ENCODE measurements around the gene TTYH2. TPM values are rescaled to one million over a fixed set of nuclear protein-coding genes. Genes with fewer than 3 reads are reported as not detected.

Gene TTYH2
- total RNA-seq, 2 donors from 2014 or later, result 18.2 to 26.0 TPM

- Histone ChIP-seq H3K27ac (no peak overlapping the region), H3K36me3 (no peaks in the 10 kb centered on the region), H3K4me1 (peaks cover 0 to 55% of the 10 kb centered on the region in 2 donors), H3K27me3 (no peaks in the 10 kb centered on the region), H3K9me3 (no peaks in the 10 kb centered on the region), H3K4me3 (no peak overlapping the region)
- no peak for TF ChIP-seq CTCF (IDR thresholded peaks at IDR 0.05)
- DNase-seq (ENCODE audit: low spot score), result no peak
Observed at GRCh38 chr17:74245145-74245831, 31.9 kb downstream of the TTYH2 start.

DNA sequence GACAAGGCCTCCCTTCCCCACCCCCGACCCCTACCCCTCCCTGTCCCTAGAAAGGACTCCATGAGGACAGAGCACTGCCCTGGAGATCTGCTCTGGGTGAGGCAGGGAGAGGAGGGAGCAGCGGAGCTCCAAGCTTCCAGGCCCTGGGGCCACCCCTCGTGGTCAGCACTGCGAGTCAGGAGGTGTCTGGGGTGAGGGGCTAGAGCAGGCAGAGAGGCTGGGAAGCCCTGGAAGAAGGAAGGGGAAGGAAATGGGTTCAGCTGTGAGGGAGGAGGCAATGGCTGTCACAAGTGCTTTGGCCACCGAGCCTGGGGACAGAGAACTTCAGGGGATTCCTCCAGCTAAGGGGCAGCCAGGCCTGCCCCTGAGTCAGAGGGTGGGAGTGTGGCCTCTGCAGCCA lies 32.5 kb downstream of the TTYH2 start:
- H3K27me3 ChIP-seq, result no peaks in the 10 kb centered on the region
- no peak overlapping the region for H3K27ac ChIP-seq
- TF ChIP-seq CTCF (IDR thresholded peaks at IDR 0.05), result no peak
- no peaks in the 10 kb centered on the region for H3K36me3 ChIP-seq
- H3K4me3 ChIP-seq, result no peak overlapping the region
- H3K4me1 ChIP-seq, result peaks cover 0 to 49% of the 10 kb centered on the region in 2 donors
- DNase-seq (ENCODE audit: low spot score), result no peak
- H3K9me3 ChIP-seq, result no peaks in the 10 kb centered on the region

DNA sequence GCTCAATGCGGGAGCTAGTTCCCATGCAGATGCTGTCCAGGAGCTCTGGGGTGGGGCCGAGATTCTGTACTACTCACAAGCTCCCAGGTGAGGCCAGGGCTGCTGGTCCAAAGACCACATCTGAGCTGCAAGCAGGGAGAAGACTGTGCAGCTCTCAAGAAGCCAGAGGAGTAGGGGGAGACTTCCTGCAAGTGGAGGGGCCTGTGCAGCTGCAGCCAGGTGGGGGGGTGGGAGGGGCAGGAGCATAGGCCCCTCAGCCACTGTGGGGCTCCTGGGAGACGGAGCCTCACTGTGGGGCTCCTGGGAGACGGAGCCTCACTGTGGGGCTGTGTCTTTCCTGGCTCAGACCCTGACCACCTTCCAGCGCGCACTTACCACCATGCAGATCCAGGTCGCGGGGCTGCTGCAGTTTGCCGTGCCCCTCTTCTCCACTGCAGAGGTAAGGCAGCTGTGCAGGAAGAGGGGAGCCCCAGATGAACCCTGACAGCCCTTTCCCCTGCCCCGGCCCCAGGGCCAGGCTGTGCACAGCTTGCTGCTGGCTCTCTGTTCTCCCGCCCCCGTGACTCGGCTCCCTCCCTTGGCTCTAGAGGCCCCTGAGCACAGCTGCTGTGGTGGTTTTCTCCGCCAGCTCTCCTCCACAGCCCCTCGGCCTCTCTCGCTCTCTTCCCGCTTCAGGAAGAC lies 36.4 kb downstream of the TTYH2 start:
- Histone ChIP-seq H3K4me1 (peaks cover 0 to 13% of the 10 kb centered on the region in 2 donors), H3K27ac (no peak overlapping the region), H3K4me3 (no peak overlapping the region), H3K9me3 (no peaks in the 10 kb centered on the region), H3K27me3 (no peaks in the 10 kb centered on the region), H3K36me3 (peaks cover 12% of the 10 kb centered on the region)
- no peak for TF ChIP-seq CTCF (IDR thresholded peaks at IDR 0.05)
- DNase-seq (ENCODE audit: low spot score), result no peak

DNA sequence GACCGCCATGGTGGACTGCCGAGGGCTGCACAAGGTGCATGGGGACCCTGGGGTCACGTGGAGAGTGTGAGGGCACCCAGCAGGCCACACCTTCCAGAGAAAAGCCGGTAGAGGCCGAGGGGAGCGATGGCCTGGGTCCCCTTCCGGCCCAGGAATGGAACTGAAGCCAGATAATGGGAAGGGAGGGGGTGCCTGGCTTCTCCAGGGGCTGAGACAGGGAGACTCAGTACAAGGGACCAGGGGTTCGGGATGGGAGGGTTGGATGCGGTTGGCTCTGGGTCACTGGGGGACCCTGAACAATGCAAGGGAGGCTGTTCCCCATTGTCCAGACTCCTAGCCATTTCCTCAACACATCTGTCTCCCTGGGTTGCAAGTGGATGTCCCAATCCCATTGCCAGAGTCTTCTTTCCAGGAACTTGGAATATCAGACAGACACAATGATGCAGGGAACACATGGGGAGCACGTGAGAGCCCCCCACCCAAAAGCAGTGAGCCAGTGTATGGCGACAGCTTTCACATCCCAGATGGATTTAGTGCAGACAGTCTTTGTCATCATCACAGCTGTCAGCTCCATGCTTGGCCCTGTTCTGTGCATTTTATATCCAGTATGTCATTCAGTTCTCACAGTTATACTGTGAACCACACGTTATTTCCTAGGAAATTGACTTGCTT lies 37.1 kb downstream of the TTYH2 start:
- peaks cover 12% of the 10 kb centered on the region for H3K36me3 ChIP-seq
- H3K9me3 ChIP-seq, result no peaks in the 10 kb centered on the region
- no peaks in the 10 kb centered on the region for H3K27me3 ChIP-seq
- TF ChIP-seq CTCF (IDR thresholded peaks at IDR 0.05), result no peak
- H3K4me3 ChIP-seq, result no peak overlapping the region
- no peak for DNase-seq (ENCODE audit: low spot score)
- H3K27ac ChIP-seq, result no peak overlapping the region
- H3K4me1 ChIP-seq, result peaks cover 0 to 6% of the 10 kb centered on the region in 2 donors

DNA sequence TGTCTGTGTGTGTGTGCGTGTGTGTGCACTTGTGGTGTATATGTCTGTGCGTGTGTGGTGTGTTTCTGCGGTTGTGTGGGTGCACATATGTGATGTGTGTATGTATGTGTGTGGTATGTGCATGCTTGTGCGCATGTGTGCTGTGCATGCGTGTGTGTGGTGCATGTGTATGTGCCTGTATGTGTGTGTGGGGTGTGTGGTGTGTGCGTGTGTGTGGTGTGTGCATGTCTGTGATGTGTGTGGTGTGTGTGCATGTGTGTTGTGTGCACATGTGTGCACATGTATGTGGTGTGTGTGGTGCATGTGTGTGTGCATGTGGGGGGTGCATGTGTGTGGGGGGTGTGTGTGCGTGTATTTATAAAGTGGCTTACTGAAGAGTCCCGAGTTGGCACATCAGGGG lies 37.7 kb downstream of the TTYH2 start:
- Histone ChIP-seq H3K4me3 (no peak overlapping the region), H3K27ac (no peak overlapping the region), H3K36me3 (peaks cover 12% of the 10 kb centered on the region), H3K4me1 (no peaks in the 10 kb centered on the region), H3K27me3 (no peaks in the 10 kb centered on the region), H3K9me3 (no peaks in the 10 kb centered on the region)
- no peak for TF ChIP-seq CTCF (IDR thresholded peaks at IDR 0.05)
- DNase-seq (ENCODE audit: low spot score), result no peak

All from right atrium auricular region (tissue), 2 donors.